ENCODE measurements around the gene BDKRB2.

DNA sequence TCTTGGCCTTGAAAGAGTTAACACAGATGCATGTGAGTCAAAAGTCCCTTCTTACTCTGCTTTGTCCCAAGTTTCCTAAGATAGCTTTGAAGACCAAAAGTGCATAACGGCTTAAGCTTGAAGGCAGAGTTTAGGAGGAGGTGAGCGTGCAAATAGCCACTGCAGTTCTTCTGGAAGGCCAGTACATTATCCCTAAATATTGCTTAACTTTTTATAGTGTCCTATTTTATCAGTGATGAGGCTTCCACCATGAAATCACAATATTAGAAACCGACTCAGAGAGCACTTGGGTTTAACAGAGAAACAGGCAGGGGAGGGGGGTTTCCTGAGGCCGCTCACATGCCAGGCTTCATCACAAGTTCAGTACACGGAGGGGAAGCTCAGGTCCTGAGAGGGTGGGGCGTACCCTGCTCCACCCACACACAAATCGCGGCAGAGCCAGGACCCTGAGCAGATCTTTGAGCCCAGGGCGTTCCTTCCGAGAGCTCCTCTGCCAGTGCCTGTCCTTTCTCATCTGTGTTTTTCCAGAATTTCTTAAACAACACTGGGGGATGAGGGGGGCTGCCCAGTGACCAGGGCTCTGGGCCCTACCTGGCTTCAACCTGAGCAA, 26.8 kb upstream of the BDKRB2 start:
- TF ChIP-seq, protein P1, sequence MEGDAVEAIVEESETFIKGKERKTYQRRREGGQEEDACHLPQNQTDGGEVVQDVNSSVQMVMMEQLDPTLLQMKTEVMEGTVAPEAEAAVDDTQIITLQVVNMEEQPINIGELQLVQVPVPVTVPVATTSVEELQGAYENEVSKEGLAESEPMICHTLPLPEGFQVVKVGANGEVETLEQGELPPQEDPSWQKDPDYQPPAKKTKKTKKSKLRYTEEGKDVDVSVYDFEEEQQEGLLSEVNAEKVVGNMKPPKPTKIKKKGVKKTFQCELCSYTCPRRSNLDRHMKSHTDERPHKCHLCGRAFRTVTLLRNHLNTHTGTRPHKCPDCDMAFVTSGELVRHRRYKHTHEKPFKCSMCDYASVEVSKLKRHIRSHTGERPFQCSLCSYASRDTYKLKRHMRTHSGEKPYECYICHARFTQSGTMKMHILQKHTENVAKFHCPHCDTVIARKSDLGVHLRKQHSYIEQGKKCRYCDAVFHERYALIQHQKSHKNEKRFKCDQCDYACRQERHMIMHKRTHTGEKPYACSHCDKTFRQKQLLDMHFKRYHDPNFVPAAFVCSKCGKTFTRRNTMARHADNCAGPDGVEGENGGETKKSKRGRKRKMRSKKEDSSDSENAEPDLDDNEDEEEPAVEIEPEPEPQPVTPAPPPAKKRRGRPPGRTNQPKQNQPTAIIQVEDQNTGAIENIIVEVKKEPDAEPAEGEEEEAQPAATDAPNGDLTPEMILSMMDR (IDR thresholded peaks at IDR 0.05), result no peak
- no peak for TF ChIP-seq POLR2A (IDR thresholded peaks at IDR 0.05)

All from thyroid gland (tissue), 4 donors.